Activated naive CD8-positive, alpha-beta T cell (primary cell): ENCODE results near the gene FUOM.
A peak's percentile ranks its signal among the peaks of the same experiment; 100 is the strongest.
"Not testable (repeated sequence)": the region's sequence is repeated elsewhere in the genome, so short reads cannot be mapped to it uniquely, and the experiment has no call there.

Experiments used
- H3K27ac Mint-ChIP-seq: one replicate; pipeline ENCODE4 v1.8.0; 2021; ENCODE audit warnings: mixed read lengths
- H3K27me3 Mint-ChIP-seq: one replicate; pipeline ENCODE4 v1.8.0; 2021; ENCODE audit warnings: mixed read lengths
- H3K36me3 Mint-ChIP-seq: one replicate; pipeline ENCODE4 v1.8.0; 2021; ENCODE audit warnings: mixed read lengths
- H3K4me1 Mint-ChIP-seq: one replicate; pipeline ENCODE4 v1.8.0; 2021; ENCODE audit warnings: low read depth, mixed read lengths
- H3K4me3 Mint-ChIP-seq: one replicate; pipeline ENCODE4 v1.8.0; 2021; ENCODE audit warnings: mild to moderate bottlenecking, mixed read lengths
- H3K9me3 Mint-ChIP-seq: one replicate; pipeline ENCODE4 v1.8.0; 2021; ENCODE audit warnings: low read depth, mixed read lengths

Gene FUOM

GRCh38 chr10:133326223-133326551, 31.6 kb downstream of the FUOM start:
- no peak overlapping the region for H3K27ac Mint-ChIP-seq
- peaks cover 13% of the 10 kb centered on the region for H3K4me1 Mint-ChIP-seq
- no peaks in the 10 kb centered on the region for H3K9me3 Mint-ChIP-seq
- peaks cover 11% of the 10 kb centered on the region for H3K27me3 Mint-ChIP-seq
- peak overlapping the region; percentile 13 for H3K4me3 Mint-ChIP-seq
- no peaks in the 10 kb centered on the region for H3K36me3 Mint-ChIP-seq

- H3K27ac Mint-ChIP-seq, result no peak overlapping the region
Measured at GRCh38 chr10:133325440-133326222, 32.2 kb downstream of the FUOM start.

GRCh38 chr10:133324857-133325260, 33.0 kb downstream of the FUOM start:
- Mint-ChIP-seq H3K9me3 (no peaks in the 10 kb centered on the region), H3K27me3 (peaks cover 16% of the 10 kb centered on the region), H3K4me1 (peaks cover 11% of the 10 kb centered on the region), H3K36me3 (no peaks in the 10 kb centered on the region), H3K27ac (no peak overlapping the region), H3K4me3 (no peak overlapping the region)

More at GRCh38 chr10:133325440-133326222, 32.2 kb downstream of the FUOM start:
- H3K27me3 Mint-ChIP-seq, result peaks cover 11% of the 10 kb centered on the region
- H3K9me3 Mint-ChIP-seq, result no peaks in the 10 kb centered on the region
- peak overlapping the region; percentile 82 for H3K4me3 Mint-ChIP-seq
- H3K4me1 Mint-ChIP-seq, result peaks cover 13% of the 10 kb centered on the region
- no peaks in the 10 kb centered on the region for H3K36me3 Mint-ChIP-seq

GRCh38 chr10:133324198-133324792, 33.5 kb downstream of the FUOM start:
- Mint-ChIP-seq H3K27me3 (peaks cover 16% of the 10 kb centered on the region), H3K36me3 (no peaks in the 10 kb centered on the region), H3K9me3 (no peaks in the 10 kb centered on the region), H3K4me3 (no peak overlapping the region), H3K27ac (no peak overlapping the region), H3K4me1 (peaks cover 11% of the 10 kb centered on the region)

- Mint-ChIP-seq H3K4me1 (peaks cover 12% of the 10 kb centered on the region), H3K27me3 (peaks cover 14% of the 10 kb centered on the region)
- not testable (repeated sequence) for H3K36me3 Mint-ChIP-seq, H3K27ac Mint-ChIP-seq, H3K4me3 Mint-ChIP-seq, H3K9me3 Mint-ChIP-seq
Measured at GRCh38 chr10:133322064-133322709, 35.6 kb downstream of the FUOM start.

- H3K9me3 Mint-ChIP-seq, H3K27ac Mint-ChIP-seq, H3K4me3 Mint-ChIP-seq, H3K36me3 Mint-ChIP-seq, H3K4me1 Mint-ChIP-seq: not testable (repeated sequence)
- peaks cover 12% of the 10 kb centered on the region for H3K27me3 Mint-ChIP-seq
Measured at GRCh38 chr10:133320852-133321422, 36.9 kb downstream of the FUOM start.

- peak overlapping the region; percentile 70 for H3K4me3 Mint-ChIP-seq
- H3K36me3 Mint-ChIP-seq, result no peaks in the 10 kb centered on the region
Measured at GRCh38 chr10:133318494-133319127, 39.2 kb downstream of the FUOM start.

GRCh38 chr10:133316732-133317131, 41.1 kb downstream of the FUOM start:
- H3K4me3 Mint-ChIP-seq, result no peak overlapping the region

More at GRCh38 chr10:133318494-133319127, 39.2 kb downstream of the FUOM start:
- Mint-ChIP-seq H3K4me1 (peaks cover 9% of the 10 kb centered on the region), H3K9me3 (no peaks in the 10 kb centered on the region), H3K27ac (no peak overlapping the region), H3K27me3 (peaks cover 11% of the 10 kb centered on the region)

GRCh38 chr10:133316266-133316665, 41.6 kb downstream of the FUOM start:
- H3K27me3 Mint-ChIP-seq, result peaks cover 11% of the 10 kb centered on the region
- H3K4me1 Mint-ChIP-seq, result peaks cover 9% of the 10 kb centered on the region
- H3K4me3 Mint-ChIP-seq, result no peak overlapping the region
- H3K36me3 Mint-ChIP-seq, result no peaks in the 10 kb centered on the region
- H3K27ac Mint-ChIP-seq, result no peak overlapping the region
- H3K9me3 Mint-ChIP-seq, result no peaks in the 10 kb centered on the region

More at GRCh38 chr10:133316732-133317131, 41.1 kb downstream of the FUOM start:
- H3K27ac Mint-ChIP-seq, result no peak overlapping the region
- peaks cover 11% of the 10 kb centered on the region for H3K27me3 Mint-ChIP-seq
- no peaks in the 10 kb centered on the region for H3K9me3 Mint-ChIP-seq
- H3K4me1 Mint-ChIP-seq, result peaks cover 9% of the 10 kb centered on the region
- H3K36me3 Mint-ChIP-seq, result no peaks in the 10 kb centered on the region

- Mint-ChIP-seq H3K36me3 (no peaks in the 10 kb centered on the region), H3K27ac (no peak overlapping the region), H3K4me1 (peaks cover 9% of the 10 kb centered on the region), H3K27me3 (peaks cover 11% of the 10 kb centered on the region), H3K4me3 (no peak overlapping the region), H3K9me3 (no peaks in the 10 kb centered on the region)
Measured at GRCh38 chr10:133315847-133316246, 42.0 kb downstream of the FUOM start.

GRCh38 chr10:133314911-133315310, 42.9 kb downstream of the FUOM start:
- Mint-ChIP-seq H3K27me3 (peaks cover 6% of the 10 kb centered on the region), H3K4me3 (no peak overlapping the region), H3K9me3 (no peaks in the 10 kb centered on the region), H3K36me3 (no peaks in the 10 kb centered on the region), H3K27ac (no peak overlapping the region), H3K4me1 (peaks cover 9% of the 10 kb centered on the region)

- no peaks in the 10 kb centered on the region for H3K9me3 Mint-ChIP-seq
- no peak overlapping the region for H3K27ac Mint-ChIP-seq
- H3K4me1 Mint-ChIP-seq, result peaks cover 4% of the 10 kb centered on the region
- no peaks in the 10 kb centered on the region for H3K36me3 Mint-ChIP-seq
- H3K27me3 Mint-ChIP-seq, result no peaks in the 10 kb centered on the region
- no peak overlapping the region for H3K4me3 Mint-ChIP-seq
Measured at GRCh38 chr10:133313192-133313591, 44.6 kb downstream of the FUOM start.

GRCh38 chr10:133312769-133313145, 45.1 kb downstream of the FUOM start:
- no peak overlapping the region for H3K4me3 Mint-ChIP-seq
- no peaks in the 10 kb centered on the region for H3K27me3 Mint-ChIP-seq
- peaks cover 8% of the 10 kb centered on the region for H3K4me1 Mint-ChIP-seq

GRCh38 chr10:133312016-133312768, 45.6 kb downstream of the FUOM start:
- H3K9me3 Mint-ChIP-seq, result no peaks in the 10 kb centered on the region
- H3K27me3 Mint-ChIP-seq, result no peaks in the 10 kb centered on the region
- H3K4me3 Mint-ChIP-seq, result no peak overlapping the region
- H3K27ac Mint-ChIP-seq, result no peak overlapping the region
- peaks cover 13% of the 10 kb centered on the region for H3K4me1 Mint-ChIP-seq
- no peaks in the 10 kb centered on the region for H3K36me3 Mint-ChIP-seq

More at GRCh38 chr10:133312769-133313145, 45.1 kb downstream of the FUOM start:
- H3K9me3 Mint-ChIP-seq, result no peaks in the 10 kb centered on the region
- no peaks in the 10 kb centered on the region for H3K36me3 Mint-ChIP-seq
- H3K27ac Mint-ChIP-seq, result no peak overlapping the region
